GM19438 (cell line): ENCODE measurements around the gene HMX3.
"Not testable (repeated sequence)": the region's sequence is repeated elsewhere in the genome, so short reads cannot be mapped to it uniquely, and the experiment has no call there.

Source experiments
- ATAC-seq: cut with Tn5 transposase; IDR thresholded peaks from one replicate; pipeline ENCODE4 v1.9.1; 2021; ENCODE audit warnings: low read depth; ENCODE audit not compliant: unreplicated experiment

The HMX3 gene

GRCh38 chr10:123165445-123166072 is 29.8 kb downstream of the HMX3 start:
- no peak for ATAC-seq

- no peak for ATAC-seq
Measured at GRCh38 chr10:123166618-123167017, 30.8 kb downstream of the HMX3 start.

- no peak for ATAC-seq
Measured at GRCh38 chr10:123170961-123171360, 35.2 kb downstream of the HMX3 start.

GRCh38 chr10:123171616-123172015 is 35.8 kb downstream of the HMX3 start:
- not testable (repeated sequence) for ATAC-seq

- ATAC-seq = no peak
Measured at GRCh38 chr10:123175389-123176387, 39.9 kb downstream of the HMX3 start.

- not testable (repeated sequence) for ATAC-seq
Measured at GRCh38 chr10:123178390-123178789, 42.6 kb downstream of the HMX3 start.

- ATAC-seq = no peak
Measured at GRCh38 chr10:123180101-123181090, 44.6 kb downstream of the HMX3 start.

- no peak for ATAC-seq
Measured at GRCh38 chr10:123183724-123184123, 48.0 kb downstream of the HMX3 start.

- ATAC-seq = no peak
Measured at GRCh38 chr10:123187781-123188180, 52.0 kb downstream of the HMX3 start.
